SK-N-SH (cell line): Measurements from ENCODE around the gene EFHC1. TPM values are rescaled to one million over a fixed set of nuclear protein-coding genes. Genes with fewer than 3 reads are reported as not detected.

ENCODE experiments used
- CTCF ChIA-PET: fragments of 300-600, 350-600 bp; formaldehyde crosslinking; extraction: SDS; loops from one replicate; lab custom pipeline; 2021; lab: Yijun Ruan, JAX
- POLR2A ChIA-PET: fragments of 350-600 bp; sonication (Branson Sonifier 250); formaldehyde crosslinking; extraction: SDS; loops from one replicate; lab custom pipeline; 2020; ENCODE audit warnings: antibody characterized with exemption, inconsistent platforms; lab: Yijun Ruan, JAX
- DNase-seq: peaks from one replicate; pipeline ENCODE4 v3.0.0; 2012
- H2AFZ ChIP-seq: fragments of 200-600 bp; sonication (generic); 2 replicates; pipeline ENCODE4 v1.8.1; 2016; ENCODE audit warnings: antibody characterized with exemption, mild to moderate bottlenecking, low read depth
- H3F3A ChIP-seq: fragments of 200-600 bp; sonication (generic); replicated peaks from 2 replicates; pipeline ENCODE3; 2016; ENCODE audit warnings: antibody characterized with exemption, mild to moderate bottlenecking; ENCODE audit not compliant: insufficient read depth
- H3K27ac ChIP-seq, 2 experiments: fragments of 200-500 bp in 1 of 2; fragments of 200-600 bp in 1 of 2; sonication (Bioruptor generic) in 1 of 2; sonication (generic), shearing (Covaris generic) in 1 of 2; 2 replicates each; pipeline versions ENCODE4 v1.5.1 to v1.6.1; 2014 to 2016; ENCODE audit warnings: low read depth in 2 of 2, inconsistent platforms in 1 of 2, low read length in 1 of 2, mild to moderate bottlenecking in 1 of 2, mixed read lengths in 1 of 2
- H3K27me3 ChIP-seq: fragments of 200-600 bp; sonication (generic), shearing (Covaris generic); 2 replicates; pipeline ENCODE4 v1.6.1; 2016; ENCODE audit warnings: mixed run types; ENCODE audit not compliant: insufficient read depth
- H3K36me3 ChIP-seq, 2 experiments: fragments of 200-500 bp in 1 of 2; fragments of 200-600 bp in 1 of 2; sonication (Bioruptor generic) in 1 of 2; sonication (generic) in 1 of 2; replicated peaks in 1 of 2; 2 replicates each; pipeline versions ENCODE3 to v1.5.1; 2014 to 2016; ENCODE audit warnings: low read length in 1 of 2, mild to moderate bottlenecking in 1 of 2; ENCODE audit not compliant: insufficient read depth in 2 of 2, control insufficient read depth in 1 of 2
- H3K4me1 ChIP-seq, 2 experiments: fragments of 200-500 bp in 1 of 2; fragments of 200-600 bp in 1 of 2; sonication (Bioruptor generic) in 1 of 2; sonication (generic), shearing (Covaris generic) in 1 of 2; 2 replicates each; pipeline versions ENCODE4 v1.5.1 to v1.6.1; 2014 to 2016; ENCODE audit warnings: low read depth in 1 of 2, low read length in 1 of 2, mixed run types in 1 of 2; ENCODE audit not compliant: insufficient read depth in 2 of 2, control insufficient read depth in 1 of 2
- H3K4me2 ChIP-seq: fragments of 200-600 bp; sonication (generic), shearing (Covaris generic); 2 replicates; pipeline ENCODE4 v1.6.1; 2017; ENCODE audit warnings: mixed run types
- H3K4me3 ChIP-seq, 2 experiments: fragments of 200-500 bp in 1 of 2; fragments of 200-600 bp in 1 of 2; sonication (Bioruptor generic) in 1 of 2; sonication (generic), shearing (Covaris generic) in 1 of 2; 2 replicates each; pipeline versions ENCODE4 v1.5.1 to v1.8.1; 2014 to 2016; ENCODE audit warnings: low read depth in 2 of 2, inconsistent platforms in 1 of 2, low read length in 1 of 2, mild to moderate bottlenecking in 1 of 2, mixed read lengths in 1 of 2, moderate library complexity in 1 of 2
- H3K79me2 ChIP-seq: fragments of 200-600 bp; sonication (generic); 2 replicates; pipeline ENCODE4 v1.8.1; 2017; ENCODE audit warnings: mild to moderate bottlenecking; ENCODE audit not compliant: insufficient read depth
- H3K9ac ChIP-seq: fragments of 200-600 bp; sonication (generic); 2 replicates; pipeline ENCODE4 v1.6.1; 2017; ENCODE audit warnings: mixed run types
- H3K9me2 ChIP-seq: fragments of 200-600 bp; sonication (generic); 2 replicates; pipeline ENCODE4 v1.6.1; 2017; ENCODE audit warnings: mixed run types
- H3K9me3 ChIP-seq: fragments of 200-600 bp; sonication (generic); 2 replicates; pipeline ENCODE4 v1.6.1; 2017; ENCODE audit warnings: mixed run types, mild to moderate bottlenecking, moderate library complexity
- H4K20me1 ChIP-seq: fragments of 200-600 bp; sonication (generic); 2 replicates; pipeline ENCODE4 v1.6.1; 2017; ENCODE audit warnings: mild to moderate bottlenecking, mixed run types; ENCODE audit not compliant: insufficient read depth
- CHD2 ChIP-seq: fragments of 150-350 bp; IDR thresholded peaks from 2 replicates; pipeline ENCODE4 v1.6.1; 2018; ENCODE audit warnings: low read length; ENCODE audit not compliant: partially characterized antibody
- ELF1 ChIP-seq: IDR thresholded peaks from 2 replicates; pipeline ENCODE4 v1.4.0; 2012
- FOXJ3 ChIP-seq: sonication (generic); formaldehyde crosslinking; IDR thresholded peaks from 2 replicates; pipeline ENCODE4 v1.5.1; 2020; ENCODE audit warnings: mild to moderate bottlenecking, missing genetic modification reagents
- GATA2 ChIP-seq: sonication (generic); formaldehyde crosslinking; IDR thresholded peaks from 2 replicates; pipeline ENCODE4 v1.5.0; 2020; ENCODE audit warnings: mild to moderate bottlenecking, missing genetic modification reagents
- NFIC ChIP-seq: IDR thresholded peaks from 2 replicates; pipeline ENCODE4 v1.4.0; 2012; ENCODE audit warnings: borderline replicate concordance
- PBX3 ChIP-seq: IDR thresholded peaks from 2 replicates; pipeline ENCODE4; 2012
- RAD21 ChIP-seq: IDR thresholded peaks from 2 replicates; pipeline ENCODE4 v1.6.1; 2012; ENCODE audit warnings: mild to moderate bottlenecking, low read length
- REST ChIP-seq: IDR thresholded peaks from 2 replicates; pipeline ENCODE4 v1.6.1; 2012; ENCODE audit warnings: mild to moderate bottlenecking, low read depth, low read length, moderate library complexity
- RFX5 ChIP-seq: IDR thresholded peaks from 2 replicates; pipeline ENCODE4 v1.6.1; 2012; ENCODE audit warnings: mild to moderate bottlenecking, improper control_type of control experiment, low read length
- SIN3A ChIP-seq: IDR thresholded peaks from 2 replicates; pipeline ENCODE4 v1.6.1; 2012; ENCODE audit warnings: low read depth, mild to moderate bottlenecking, low read length, moderate library complexity, borderline replicate concordance
- TAF1 ChIP-seq: IDR thresholded peaks from 2 replicates; pipeline ENCODE4 v1.6.1; 2012; ENCODE audit warnings: low read depth, mild to moderate bottlenecking, low read length, moderate library complexity, borderline replicate concordance
- TEAD4 ChIP-seq: IDR thresholded peaks from 2 replicates; pipeline ENCODE4 v1.4.0; 2012; ENCODE audit warnings: mild to moderate bottlenecking, borderline replicate concordance; ENCODE audit not compliant: insufficient read depth
- USF1 ChIP-seq: IDR thresholded peaks from 2 replicates; pipeline ENCODE4 v1.4.0; 2012; ENCODE audit warnings: low read depth, borderline replicate concordance
- YY1 ChIP-seq: IDR thresholded peaks from 2 replicates; pipeline ENCODE4 v1.4.0; 2012; ENCODE audit warnings: low read depth, mild to moderate bottlenecking
- WGBS: methylation state at CpG from one replicate; pipeline ENCODE4 v1.1.6; 2017; ENCODE audit warnings: low lambda C conversion rate; 5-methylcytosine and 5-hydroxymethylcytosine counted together
- polyA plus RNA-seq, 3 experiments: library from polyadenylated mRNA; depleted of rRNA; stranded (reverse); fragments of >200 nt; gene quantifications; 2 replicates each; pipeline ENCODE4 v1.2.3, GENCODE V29; 2012

The EFHC1 gene
- polyA plus RNA-seq, 1 of the 3 experiments (the other 2 are of a cell fraction), result 39.4 TPM

GRCh38 chr6:52562911-52563310, 142.8 kb downstream of the EFHC1 start:
- no peak for DNase-seq
- peaks cover 0 to 6% of the 10 kb centered on the region in 2 experiments for H3K36me3 ChIP-seq
- no peaks in the 10 kb centered on the region for H3K9me3 ChIP-seq
- CTCF ChIA-PET, result interaction anchor here (1.0 to 4.0 kb wide), 2 partner anchors 11 to 35 kb away, joined by 3 to 15 read pairs; no protein-coding TSS in a partner anchor
- H3K27me3 ChIP-seq, result no peaks in the 10 kb centered on the region
- TF ChIP-seq SIN3A (no peak), REST (no peak), PBX3 (no peak), RAD21 (no peak), YY1 (no peak), TEAD4 (no peak), ELF1 (no peak), GATA2 (no peak), TAF1 (no peak), RFX5 (no peak), CHD2 (no peak), NFIC (no peak), USF1 (no peak), FOXJ3 (CRISPR knock-in tag) (no peak)
- 62% methylated on average over 3 of the region's 3 CpGs for WGBS
- POLR2A ChIA-PET, result no interaction called here
- H3K4me3 ChIP-seq, result no peak overlapping the region
- no peak overlapping the region for H3K4me2 ChIP-seq
- peaks cover 14% of the 10 kb centered on the region for H3F3A ChIP-seq
- peaks cover 64% of the 10 kb centered on the region for H4K20me1 ChIP-seq
- H3K9ac ChIP-seq, result no peak overlapping the region
- H2AFZ ChIP-seq, result no peak overlapping the region
- H3K27ac ChIP-seq, result no peak overlapping the region
- H3K9me2 ChIP-seq, result no peaks in the 10 kb centered on the region
- peaks cover 100% of the 10 kb centered on the region for H3K79me2 ChIP-seq
- peaks cover 13 to 20% of the 10 kb centered on the region in 2 experiments; a peak in 3 of 4 replicates for H3K4me1 ChIP-seq
